KBM-7 (cell line): ENCODE data around the gene CHAF1B.
"Not testable (repeated sequence)": the region's sequence is repeated elsewhere in the genome, so short reads cannot be mapped to it uniquely, and the experiment has no call there.

Source experiments
- DNase-seq: peaks from one replicate; pipeline ENCODE4 v3.0.0-alpha.2; 2015
- in situ Hi-C: fragments of 300-500 bp; cut with MboI; formaldehyde crosslinking; loops from 2 replicates; pipeline ENCODE4 v1.14.3; 2020; ENCODE audit warnings: low sequenced_read_pairs, low pct_unique_long_range_greater_than_20kb, mixed read lengths

The CHAF1B gene

DNA sequence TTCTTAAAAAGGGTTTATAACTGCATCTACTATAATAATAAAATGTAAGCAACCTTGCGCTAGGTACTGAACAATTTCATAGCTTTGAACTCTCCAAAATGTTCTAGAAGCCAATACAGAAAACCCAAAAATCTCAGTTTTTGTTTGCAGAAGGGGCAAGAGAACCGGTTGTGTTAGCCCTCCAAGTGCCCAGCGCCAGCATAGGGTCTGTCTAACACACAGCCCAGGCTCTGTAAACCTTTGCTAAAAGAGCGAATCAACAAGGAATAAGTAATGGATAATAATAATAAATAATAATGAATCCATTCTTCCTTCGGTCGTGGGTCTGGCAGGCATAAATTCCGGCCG is 333 bp upstream of the CHAF1B start:
- no peak for DNase-seq
- in situ Hi-C loops: no loop called here

DNA sequence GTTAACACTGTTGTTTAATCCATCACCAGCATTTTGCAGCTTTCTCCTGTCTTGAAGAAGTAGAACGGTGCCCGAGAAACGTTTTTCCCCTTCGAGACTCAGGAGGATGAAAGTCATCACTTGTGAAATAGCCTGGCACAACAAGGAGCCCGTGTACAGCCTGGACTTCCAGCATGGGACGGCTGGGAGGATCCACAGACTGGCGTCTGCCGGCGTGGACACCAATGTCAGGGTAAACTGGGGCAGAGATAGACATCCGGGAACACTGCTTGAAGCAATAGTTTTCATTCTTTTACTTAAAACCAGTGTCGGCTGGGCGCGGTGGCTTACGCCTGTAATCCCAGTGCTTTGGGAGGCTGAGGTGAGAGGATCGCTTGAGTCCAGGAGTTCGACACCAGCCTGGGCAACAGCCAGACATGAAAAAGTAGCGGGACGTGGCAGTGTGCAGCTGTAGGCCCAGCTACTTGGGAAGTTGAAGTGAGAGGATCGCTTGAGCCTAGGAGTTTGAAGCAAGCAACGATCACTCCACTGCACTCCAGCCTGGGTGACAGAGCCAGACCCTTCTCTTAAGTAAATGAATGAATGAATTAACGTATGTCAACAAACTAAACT is 945 bp downstream of the CHAF1B start:
- no peak for DNase-seq
- in situ Hi-C loops: no loop called here

DNA sequence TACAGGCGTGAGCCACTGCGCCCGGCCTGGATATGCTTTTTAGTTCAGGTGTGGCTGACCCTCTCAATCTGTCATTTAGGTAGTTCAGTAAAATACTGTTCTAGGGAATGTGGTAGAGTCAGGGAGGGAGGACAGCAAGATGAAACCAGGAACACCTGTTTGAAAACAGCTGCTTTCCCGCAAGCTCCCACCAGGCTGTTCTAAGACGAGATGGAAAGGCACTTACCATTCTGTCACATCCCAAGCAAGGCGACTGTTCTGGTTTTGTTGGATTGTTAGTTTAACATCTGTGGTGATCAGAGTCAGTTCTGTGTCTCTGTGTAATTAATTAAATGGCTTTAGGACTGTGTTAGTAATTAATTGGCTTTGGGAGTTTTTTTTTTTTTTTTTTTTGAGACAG is 2.9 kb downstream of the CHAF1B start:
- in situ Hi-C loops: no loop called here

GRCh38 chr21:36388835-36389234 is 3.6 kb downstream of the CHAF1B start:
- no peak for DNase-seq
- in situ Hi-C loops: no loop called here

More for the DNA sequence above, 2.9 kb downstream of the CHAF1B start:
- no peak for DNase-seq

GRCh38 chr21:36391649-36392048 is 6.5 kb downstream of the CHAF1B start:
- in situ Hi-C loops, DNase-seq: not testable (repeated sequence)

DNA sequence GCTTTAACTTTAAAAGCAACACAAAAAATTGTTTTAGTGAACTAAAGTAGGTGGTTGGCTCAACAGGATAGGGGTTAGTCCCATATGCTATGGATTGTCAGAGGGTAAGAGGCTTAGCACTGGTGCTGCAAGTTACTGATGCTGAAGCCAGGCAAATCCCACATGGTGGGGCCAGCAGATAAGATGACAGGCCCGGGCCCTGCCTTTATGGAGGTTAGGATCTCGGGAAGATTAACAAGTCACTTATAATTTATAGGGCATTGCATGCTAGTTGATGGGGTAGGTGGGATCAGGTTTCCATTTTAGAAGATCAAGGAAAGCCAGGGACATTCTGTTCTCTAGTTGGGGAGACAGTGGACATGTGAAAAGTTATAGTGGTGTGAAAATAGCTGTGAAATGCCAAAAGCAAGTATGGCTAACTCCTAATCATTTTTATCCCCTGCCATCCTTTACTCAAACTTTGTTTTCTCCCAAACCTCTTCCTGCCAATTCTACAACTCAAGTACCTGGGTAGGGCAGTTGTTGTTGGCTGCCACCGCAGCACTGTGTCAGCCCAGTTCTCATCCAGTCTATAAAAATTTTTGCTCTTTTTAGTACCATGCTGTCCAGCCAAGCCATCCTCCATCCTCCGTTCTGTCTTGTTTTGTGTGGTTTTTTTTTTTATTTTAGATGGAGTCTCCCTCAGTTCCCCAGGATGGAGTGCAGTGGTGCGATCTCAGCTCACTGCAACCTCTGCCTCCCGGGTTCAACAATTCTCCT is 10.3 kb downstream of the CHAF1B start:
- in situ Hi-C loops: no loop called here
- no peak for DNase-seq

DNA sequence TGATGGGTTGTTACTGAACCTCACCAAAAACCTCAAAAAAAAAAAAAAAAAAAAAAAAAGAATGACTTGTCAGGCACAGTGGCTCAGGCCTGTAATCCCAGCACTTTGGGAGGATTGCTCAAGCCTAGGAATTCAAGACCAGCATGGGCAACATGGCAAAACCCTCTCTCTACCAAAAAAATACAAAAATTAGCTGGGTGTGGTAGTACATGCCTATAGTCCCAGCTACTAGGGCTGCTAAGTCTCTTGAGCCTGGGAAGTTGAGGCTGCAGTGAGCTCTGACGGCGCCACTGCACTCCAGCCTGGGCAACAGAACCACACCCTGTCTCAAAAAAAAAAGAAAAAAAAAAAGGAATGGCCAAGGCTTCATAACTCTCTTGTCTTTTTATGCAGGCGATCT is 11.1 kb downstream of the CHAF1B start:
- in situ Hi-C loops: no loop called here
- no peak for DNase-seq

DNA sequence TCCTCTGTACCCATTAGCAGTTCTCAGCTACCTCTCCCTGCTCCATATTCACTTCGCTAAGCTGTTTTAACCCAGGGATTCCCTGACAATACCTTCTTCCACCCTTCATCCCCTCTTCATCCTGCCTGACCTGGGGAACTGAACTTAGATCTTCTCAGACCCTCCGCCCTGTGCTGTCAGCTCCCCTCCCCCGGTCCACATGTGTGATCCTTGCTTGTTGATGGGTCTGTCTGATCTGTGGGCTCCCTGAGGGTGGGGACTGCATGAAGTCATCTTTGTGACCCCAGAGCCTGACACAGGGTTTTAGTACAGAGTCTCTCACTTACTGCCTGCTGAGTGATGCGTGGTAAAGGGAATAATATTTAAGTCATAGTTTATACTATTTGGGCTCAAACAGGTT is 11.8 kb downstream of the CHAF1B start:
- no peak for DNase-seq
- in situ Hi-C loops: no loop called here

GRCh38 chr21:36397606-36398005 is 12.4 kb downstream of the CHAF1B start:
- no peak for DNase-seq
- in situ Hi-C loops: no loop called here

DNA sequence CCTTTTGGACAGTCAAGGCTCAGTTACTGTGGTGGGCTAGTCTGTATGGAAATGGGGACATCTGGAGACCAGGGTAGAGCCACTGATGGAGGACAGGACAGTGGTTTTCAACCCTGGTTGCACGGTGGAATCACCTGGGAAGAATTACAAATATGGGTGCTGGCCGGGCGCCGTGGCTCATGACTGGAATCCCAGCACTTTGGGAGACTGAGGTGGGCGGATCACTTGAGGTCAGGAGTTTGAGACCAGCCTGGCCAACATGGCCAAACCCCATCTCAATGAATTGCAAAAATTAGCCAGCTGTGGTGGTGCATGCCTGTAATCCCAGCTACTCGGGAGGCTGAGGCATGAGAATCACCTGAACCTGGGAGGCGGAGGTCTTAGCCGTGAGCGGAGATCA is 14.5 kb downstream of the CHAF1B start:
- in situ Hi-C loops, DNase-seq: not testable (repeated sequence)

DNA sequence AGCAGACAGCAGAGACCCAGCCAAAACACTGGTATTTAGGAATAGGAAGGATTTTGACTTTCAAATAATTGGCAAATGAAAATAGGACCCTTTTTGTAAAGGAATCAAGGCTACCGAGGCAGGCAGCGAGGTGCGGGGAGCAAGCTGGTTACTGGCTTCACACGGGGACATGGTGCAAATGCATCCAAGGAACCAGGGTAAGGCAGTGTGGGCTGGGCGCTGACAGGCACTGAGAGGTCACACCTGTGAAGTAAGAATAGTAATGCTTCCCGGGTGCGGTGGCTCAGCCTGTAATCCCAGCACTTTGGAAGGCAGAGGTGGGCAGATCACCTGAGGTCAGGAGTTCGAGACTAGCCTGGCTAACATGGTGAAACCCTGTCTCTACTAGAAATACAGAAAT is 15.5 kb downstream of the CHAF1B start:
- in situ Hi-C loops: no loop called here

GRCh38 chr21:36402339-36402738 is 17.1 kb downstream of the CHAF1B start:
- in situ Hi-C loops: no loop called here
- DNase-seq: no peak

More for the DNA sequence above, 15.5 kb downstream of the CHAF1B start:
- DNase-seq: no peak

DNA sequence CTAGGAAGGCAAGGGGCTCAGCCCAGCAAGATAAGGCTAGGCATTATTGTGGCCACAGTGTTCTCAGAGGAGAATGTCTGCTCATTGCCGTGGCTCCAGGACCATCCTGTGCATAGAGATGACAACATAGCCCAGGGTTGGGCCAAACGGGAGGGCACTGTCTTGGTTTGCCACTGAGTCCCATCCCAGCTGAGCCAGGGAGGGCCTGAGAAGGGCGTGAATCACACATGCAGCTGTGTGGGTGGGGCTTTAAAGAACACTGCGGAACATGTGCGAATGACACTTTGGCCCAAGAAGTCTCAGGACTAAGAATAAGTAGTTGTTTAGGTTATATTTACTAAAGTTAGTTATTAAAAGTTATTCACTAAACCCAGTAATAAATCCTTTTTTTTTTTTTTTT is 18.5 kb downstream of the CHAF1B start:
- in situ Hi-C loops: no loop called here

GRCh38 chr21:36408568-36408967 is 23.4 kb downstream of the CHAF1B start:
- in situ Hi-C loops: no loop called here
- DNase-seq: no peak

More for the DNA sequence above, 18.5 kb downstream of the CHAF1B start:
- DNase-seq: no peak

DNA sequence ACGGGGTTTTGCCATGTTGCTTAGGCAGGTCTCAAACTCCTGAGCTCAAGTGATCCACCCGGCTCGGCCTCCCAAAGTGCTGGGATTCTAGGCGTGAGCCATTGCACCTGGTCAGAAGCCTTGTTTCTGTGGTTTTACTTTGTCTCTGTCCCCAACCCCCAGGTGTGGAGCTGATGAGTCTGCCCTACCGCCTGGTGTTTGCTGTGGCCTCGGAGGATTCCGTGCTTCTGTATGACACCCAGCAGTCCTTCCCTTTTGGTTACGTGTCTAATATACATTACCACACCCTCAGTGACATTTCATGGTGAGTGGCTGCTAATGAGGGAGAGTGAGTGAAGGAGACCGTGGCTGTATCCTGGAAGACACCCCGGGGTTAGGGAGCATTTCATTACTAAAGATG is 26.1 kb downstream of the CHAF1B start:
- in situ Hi-C loops: no loop called here

GRCh38 chr21:36412916-36413315 is 27.7 kb downstream of the CHAF1B start:
- in situ Hi-C loops: no loop called here
- DNase-seq: no peak

More for the DNA sequence above, 26.1 kb downstream of the CHAF1B start:
- DNase-seq: no peak

DNA sequence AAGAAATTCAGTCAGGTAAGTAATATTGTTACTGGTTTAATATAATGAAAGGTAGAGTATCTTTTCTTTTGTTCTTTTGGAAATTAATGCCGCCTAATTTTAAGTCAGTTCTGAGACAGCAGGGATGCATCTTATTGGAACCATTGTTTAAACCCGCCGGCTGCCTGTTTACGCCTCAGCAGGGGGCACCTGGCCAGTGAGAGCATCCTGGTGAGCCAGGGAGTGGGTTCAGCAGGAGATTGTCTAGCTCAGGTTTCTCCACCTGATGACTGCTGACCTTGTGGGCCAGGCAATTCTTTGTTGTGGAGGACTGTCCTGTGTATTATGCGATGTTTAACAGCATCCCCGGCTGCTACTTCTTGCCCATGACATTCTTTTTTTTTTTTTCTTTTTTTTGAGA is 30.2 kb downstream of the CHAF1B start:
- DNase-seq: no peak
- in situ Hi-C loops: no loop called here

DNA sequence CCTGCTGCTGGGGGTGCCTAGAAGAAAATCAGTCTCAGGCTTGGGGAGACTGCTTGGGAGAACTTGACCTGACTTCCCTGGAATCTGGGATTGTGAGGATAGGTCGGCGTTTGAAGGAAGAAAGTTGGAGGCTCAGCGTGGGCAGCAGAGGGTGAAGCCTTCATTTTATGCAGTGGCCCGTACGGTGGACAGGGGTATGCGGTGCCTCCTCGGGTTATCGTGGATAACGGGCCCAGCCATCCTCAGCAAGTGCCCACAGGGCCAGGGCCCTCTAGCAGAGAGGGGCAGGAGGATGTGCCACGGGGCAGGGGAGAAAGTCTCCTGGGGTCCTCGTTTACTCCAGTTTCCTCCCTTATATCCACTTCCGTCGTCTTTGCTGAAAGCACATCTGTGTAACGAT is 34.0 kb downstream of the CHAF1B start:
- in situ Hi-C loops: no loop called here
- DNase-seq: no peak

DNA sequence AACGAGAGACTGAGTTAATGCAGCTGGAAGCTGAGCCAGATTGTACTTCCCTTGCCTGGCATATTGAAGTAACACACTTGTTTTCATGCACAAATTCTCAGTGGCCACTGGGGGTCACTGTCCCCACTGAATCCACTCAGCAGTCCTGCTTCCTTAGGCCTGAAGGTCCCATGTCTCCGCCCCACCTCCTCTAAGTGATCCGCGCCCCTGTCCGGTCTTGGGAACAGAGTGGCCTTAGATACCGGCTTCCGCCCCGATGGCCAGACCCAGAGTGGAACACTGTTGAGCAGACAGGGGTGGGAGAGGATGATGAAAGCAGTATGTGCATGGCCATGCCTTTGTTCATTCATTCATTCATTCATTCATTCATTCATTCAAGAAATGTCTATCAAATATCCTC is 34.8 kb downstream of the CHAF1B start:
- peak; percentile 62 for DNase-seq
- in situ Hi-C loops: no loop called here

DNA sequence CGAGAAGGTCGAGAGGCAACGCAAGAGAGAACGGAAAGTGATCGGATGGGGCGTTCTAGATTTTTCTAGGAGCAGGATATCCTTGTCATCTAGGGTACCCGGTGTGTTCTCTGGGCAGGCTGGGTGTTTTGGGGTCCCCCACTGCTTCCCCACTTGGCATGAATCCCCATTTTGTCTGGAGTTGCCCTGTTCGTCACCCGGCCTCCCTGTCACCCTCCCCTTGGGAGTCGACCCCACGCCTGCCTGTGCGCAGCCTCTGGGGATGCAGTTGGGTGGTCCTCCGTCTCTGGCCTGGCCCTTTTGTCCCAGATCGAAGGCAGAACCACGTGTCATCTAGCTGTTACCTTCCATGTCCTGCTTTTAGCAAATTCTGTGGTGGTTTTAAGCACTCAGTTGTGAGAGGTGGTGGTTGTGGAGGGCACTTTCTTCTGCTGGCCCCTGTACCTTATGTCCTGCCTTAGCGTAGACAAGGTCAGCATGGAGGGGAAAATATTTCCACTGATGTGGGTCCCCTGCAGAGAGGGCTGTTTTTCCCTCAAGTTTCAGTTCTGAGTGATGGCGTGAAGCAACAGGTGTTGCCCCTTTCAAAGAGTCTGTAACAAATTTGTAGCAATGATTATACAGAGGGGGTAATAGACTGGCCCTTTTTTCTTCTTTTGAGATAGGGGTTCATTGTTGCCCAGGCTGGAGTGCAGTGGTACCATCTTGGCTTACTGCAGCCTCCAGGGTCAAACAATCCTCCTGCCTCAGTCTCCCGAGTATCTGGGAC is 35.6 kb downstream of the CHAF1B start:
- in situ Hi-C loops: no loop called here

More for the DNA sequence above, 35.6 kb downstream of the CHAF1B start:
- no peak for DNase-seq
